Omental fat pad (tissue), 4 donors: ENCODE data around the gene SLCO3A1. TPM values are rescaled to one million over a fixed set of nuclear protein-coding genes. Genes with fewer than 3 reads are reported as not detected.

ENCODE experiments used
- ATAC-seq: fragments of 150-250 bp; one replicate; pipeline ENCODE4 v1.9.1; 2016; ENCODE audit warnings: mild to moderate bottlenecking, moderate library complexity; ENCODE audit not compliant: low FRiP score
- DNase-seq: peaks from one replicate; pipeline ENCODE4 v3.0.0-alpha.2; 2019; ENCODE audit warnings: low spot score
- total RNA-seq, 4 donors: library from RNA; depleted of rRNA; stranded (reverse); fragments of >200 nt; gene quantifications; one replicate each; pipeline ENCODE4 v1.1.0, GENCODE V29; 2016
- TF ChIP-seq, protein P1 (sequence below), 3 donors: fragments of 450-650 bp; IDR thresholded peaks; one replicate each; pipeline ENCODE4 v1.5.1; 2016 to 2017; ENCODE audit warnings: antibody characterized with exemption in 3 of 3, mild to moderate bottlenecking in 3 of 3, moderate library complexity in 2 of 3

Gene SLCO3A1
- total RNA-seq, 4 donors from 2014 or later = 12.3 to 21.8 (median 14.8) TPM

DNA sequence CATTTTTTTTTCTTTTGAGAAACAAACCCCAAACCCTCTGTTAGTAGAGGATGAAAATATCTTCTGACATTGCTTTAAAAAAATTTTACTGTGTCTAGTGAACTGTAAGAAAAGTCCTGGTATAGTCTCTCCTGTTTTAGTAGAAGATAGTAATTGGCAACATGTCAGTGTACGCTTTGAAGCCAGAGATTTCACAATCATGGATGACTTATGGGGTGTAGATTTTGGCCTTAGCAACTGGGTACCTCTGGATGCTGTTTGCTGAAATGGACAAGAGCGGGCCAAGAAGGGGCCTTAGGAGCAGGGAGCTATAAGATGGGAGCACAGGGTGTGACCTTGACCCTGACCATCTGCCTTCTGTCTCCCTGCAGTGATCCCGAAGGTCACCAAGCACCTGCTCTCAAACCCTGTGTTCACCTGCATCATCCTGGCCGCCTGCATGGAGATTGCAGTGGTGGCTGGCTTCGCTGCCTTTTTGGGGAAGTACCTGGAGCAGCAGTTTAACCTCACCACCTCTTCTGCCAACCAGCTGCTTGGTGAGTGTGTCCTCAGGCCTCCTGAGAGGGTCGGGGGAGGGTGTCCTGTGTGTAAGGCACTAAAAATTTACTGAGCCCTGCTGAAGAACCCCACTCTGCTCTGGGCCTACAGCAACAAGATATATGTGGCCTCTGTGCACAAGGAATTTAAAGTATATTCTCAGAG, 266.7 kb downstream of the SLCO3A1 start:
- TF ChIP-seq, protein P1, sequence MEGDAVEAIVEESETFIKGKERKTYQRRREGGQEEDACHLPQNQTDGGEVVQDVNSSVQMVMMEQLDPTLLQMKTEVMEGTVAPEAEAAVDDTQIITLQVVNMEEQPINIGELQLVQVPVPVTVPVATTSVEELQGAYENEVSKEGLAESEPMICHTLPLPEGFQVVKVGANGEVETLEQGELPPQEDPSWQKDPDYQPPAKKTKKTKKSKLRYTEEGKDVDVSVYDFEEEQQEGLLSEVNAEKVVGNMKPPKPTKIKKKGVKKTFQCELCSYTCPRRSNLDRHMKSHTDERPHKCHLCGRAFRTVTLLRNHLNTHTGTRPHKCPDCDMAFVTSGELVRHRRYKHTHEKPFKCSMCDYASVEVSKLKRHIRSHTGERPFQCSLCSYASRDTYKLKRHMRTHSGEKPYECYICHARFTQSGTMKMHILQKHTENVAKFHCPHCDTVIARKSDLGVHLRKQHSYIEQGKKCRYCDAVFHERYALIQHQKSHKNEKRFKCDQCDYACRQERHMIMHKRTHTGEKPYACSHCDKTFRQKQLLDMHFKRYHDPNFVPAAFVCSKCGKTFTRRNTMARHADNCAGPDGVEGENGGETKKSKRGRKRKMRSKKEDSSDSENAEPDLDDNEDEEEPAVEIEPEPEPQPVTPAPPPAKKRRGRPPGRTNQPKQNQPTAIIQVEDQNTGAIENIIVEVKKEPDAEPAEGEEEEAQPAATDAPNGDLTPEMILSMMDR (IDR thresholded peaks at IDR 0.05) = no peak
- ATAC-seq (no peak), DNase-seq (no peak)

DNA sequence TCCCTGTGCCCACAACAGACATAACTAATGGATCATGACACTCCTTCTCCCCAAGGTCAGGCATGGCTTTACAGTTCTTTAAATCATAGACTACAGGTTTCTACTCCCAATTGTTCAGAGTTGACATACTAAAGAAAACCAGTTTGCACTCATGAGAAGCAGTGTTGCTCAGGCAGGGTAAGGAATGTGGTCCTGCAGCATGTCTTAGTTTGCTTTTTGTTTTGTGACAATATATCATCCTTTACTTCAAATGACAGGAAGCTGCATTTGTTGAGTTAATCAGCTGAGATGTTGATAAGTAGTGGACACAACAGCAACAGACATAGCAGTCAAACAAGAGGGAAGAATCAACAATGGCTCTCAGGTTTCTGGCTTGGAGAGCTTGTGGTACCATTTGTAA, 267.5 kb downstream of the SLCO3A1 start:
- DNase-seq (no peak), ATAC-seq (no peak)
- TF ChIP-seq, protein P1 (IDR thresholded peaks at IDR 0.05) = no peak

DNA sequence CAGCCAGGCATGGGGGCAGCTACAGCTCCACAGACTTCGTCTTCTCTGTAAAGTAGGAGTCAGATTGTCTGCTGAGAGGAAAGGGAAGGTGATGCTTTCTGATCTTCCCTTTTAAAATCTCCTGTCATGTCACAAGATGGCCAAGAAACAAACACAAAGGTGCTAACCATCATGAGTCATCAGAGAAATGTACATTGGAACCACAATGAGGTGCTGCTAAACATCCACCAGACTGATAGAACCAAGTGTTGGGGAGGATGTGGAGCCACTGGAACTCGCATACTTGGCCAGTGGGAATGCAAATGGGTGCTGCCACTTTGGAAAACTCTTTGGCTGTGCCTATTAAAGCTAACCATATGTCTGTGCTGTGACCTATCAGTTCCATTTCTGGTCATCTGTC, 268.8 kb downstream of the SLCO3A1 start:
- TF ChIP-seq, protein P1 (IDR thresholded peaks at IDR 0.05) = no peak
- DNase-seq = no peak
- ATAC-seq = no peak

DNA sequence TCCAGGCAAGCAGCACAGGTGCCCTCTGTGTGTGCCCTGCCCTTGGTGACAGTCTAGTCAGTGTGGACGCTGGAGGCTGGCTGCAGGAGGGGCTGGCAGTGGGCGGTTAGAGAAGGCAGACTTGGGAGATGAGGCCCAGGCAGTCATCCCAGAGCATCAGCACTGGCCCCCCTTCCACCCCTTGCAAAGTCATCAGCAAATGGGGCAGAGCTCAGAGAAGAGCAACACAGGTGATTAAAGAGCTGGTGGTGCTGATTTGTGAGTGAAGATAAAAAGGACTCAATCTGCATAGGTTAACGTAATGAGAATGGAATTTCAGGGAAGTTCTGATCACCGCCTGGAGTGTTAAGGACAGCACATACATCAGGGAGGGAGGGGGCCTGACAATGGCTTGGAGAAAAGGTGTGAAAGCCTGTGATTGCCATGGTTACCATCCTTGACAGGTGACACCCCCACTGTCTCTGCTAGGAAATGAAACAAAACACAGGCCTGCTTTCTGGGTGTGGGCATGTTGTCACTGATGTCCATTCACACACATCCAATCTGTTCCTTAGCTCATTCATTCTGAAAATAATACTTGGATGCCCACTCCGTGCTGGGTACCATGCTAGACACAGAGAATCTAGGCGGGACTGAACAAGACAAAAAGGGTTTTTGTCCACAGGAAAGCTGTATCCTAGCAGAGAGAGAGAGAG, 270.6 kb downstream of the SLCO3A1 start:
- TF ChIP-seq, protein P1 (IDR thresholded peaks at IDR 0.05) = no peak
- ATAC-seq = no peak
- DNase-seq = no peak

DNA sequence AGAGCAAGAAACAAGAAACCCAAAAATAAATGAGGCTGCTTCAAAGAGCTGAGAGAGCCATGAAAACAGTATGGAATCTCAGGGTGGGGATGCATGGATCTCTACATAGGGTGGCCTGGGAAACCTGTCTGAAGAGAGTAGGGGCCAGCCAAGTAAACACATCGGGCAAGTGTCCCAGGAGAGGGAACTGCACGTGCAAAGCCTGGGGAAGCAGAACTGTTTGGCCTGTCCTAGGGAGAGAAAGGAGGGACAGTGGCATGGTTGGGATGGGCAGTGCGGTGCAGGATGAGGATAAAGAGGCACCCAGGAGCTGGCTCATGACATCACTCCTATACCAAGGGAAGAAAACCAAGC, 271.1 kb downstream of the SLCO3A1 start:
- TF ChIP-seq, protein P1 (IDR thresholded peaks at IDR 0.05) = no peak
- no peak for ATAC-seq
- DNase-seq = no peak

DNA sequence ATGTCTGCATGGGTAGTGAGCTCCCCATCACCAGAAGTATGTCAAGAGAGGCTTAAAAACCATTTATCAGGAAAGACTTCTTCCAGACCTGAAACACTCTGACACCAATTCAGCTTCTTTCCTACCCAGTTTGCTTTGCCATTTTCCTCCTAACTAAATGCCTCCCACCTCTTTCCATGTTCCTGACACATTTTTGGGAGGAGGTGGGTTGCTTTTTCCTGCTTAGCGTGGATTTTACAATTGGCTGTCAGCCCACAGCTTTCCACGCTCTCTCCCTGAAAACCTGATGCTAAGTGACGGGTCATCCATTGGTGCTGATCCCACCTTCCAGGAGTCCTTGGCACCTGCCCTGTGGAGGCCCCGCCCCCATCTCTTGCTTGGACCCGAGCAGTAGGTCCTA, 275.3 kb downstream of the SLCO3A1 start:
- ATAC-seq = no peak
- no peak for DNase-seq
- TF ChIP-seq, protein P1 (IDR thresholded peaks at IDR 0.05) = no peak

DNA sequence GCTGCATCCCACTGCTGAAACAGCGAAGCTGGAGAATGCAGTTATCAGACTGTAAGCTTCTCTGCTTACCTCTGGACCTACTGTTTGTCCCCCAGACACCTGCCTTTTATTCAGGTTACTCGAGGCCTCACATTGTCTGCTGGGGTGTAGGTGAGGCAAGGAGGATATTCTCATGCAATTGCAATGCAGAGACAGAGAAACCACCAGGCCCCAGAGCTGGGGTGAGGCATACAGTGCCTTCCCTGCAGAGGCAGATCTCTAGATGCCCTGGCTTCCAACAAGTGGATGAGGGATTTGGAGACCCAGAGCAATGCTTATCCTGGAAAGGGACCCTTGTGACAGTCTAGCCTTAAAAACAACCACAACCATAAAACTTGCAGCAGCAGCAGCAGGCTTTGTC, 276.7 kb downstream of the SLCO3A1 start:
- TF ChIP-seq, protein P1 (IDR thresholded peaks at IDR 0.05) = no peak
- no peak for DNase-seq
- no peak for ATAC-seq
